Measurements from ENCODE around the gene GATA6.

Gene GATA6

DNA sequence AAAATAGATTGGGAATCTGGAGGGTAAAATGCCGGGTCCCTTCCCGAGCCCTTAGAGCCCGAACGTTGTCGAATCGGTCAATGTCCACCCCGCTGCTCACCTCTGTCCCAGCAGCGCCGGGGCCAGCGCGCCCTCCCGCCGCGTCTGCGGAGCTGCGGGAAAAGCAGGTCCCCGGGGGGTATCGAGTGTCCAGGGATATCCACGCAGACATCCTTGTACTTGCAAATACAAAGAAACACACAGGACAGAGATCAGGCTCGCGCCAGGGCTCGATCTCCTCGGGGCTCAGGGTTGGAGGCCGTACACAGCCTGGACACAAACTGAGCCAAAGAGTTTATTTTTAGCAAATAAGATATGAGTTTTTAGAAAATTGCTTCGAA lies 2.3 kb upstream of the GATA6 start:
- DNase-seq = no peak

DNA sequence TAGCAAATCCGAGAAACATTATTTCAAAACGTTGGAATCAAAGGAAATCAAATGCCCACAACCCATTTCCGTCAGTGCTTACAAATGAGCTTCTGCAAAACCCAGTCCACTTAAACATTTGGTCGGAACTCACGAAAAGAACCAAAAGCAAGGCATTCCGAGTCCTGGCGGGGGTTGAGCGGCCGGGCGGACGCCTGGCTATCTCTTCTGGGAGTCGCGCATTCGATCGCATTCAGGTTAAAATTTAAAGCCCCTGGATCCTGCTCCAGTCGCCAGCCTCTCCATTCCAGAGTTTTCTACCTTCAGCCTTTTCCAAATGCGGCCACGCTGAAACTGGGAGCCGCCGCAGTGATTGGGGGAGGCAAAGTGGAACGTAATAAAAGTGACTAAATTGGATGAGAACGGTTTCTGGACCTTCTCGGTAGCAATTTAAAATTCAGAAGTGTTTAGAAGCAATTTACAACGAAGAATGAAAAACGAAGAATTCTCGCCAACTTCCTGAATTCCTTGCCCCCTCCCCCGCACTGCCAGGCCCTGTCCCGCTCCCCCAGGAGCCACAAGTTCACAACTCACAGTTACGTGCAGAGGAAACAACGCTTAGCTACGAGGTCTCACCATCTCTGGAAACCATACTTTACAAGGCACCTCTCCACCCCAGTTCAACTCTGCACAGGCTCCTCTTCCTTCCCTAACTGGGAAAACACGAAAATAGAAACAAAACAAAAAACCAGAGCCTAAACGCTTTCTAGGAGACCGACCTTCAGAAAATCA lies 1.7 kb upstream of the GATA6 start:
- DNase-seq = peak; percentile 53

DNA sequence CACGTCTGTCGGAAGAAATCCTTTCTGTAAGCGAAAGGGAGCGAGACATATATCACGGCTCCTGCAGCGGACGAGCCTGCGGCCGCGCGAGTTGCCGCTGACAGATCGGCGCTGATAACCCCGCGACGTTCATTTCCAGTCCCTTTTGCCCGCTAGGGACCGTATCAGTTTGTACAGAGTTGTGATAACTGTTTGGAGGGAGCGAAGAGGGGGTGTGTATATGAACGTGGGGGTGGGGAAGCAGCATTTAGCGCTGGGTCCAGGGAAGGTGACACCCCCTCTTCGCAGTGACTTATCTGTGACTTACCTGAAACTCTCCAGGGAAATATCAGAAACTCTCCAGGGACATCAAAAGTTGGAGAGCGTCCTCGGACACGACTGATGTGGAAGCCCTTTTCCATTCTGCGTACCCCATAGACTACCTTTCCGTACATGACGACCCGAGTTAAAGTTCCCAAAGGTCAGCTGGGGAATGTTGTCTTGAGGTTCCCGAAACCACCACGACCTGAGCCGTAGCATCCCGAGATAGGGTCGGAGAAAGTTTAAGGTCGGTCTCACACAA lies 948 bp upstream of the GATA6 start:
- DNase-seq = no peak

DNA sequence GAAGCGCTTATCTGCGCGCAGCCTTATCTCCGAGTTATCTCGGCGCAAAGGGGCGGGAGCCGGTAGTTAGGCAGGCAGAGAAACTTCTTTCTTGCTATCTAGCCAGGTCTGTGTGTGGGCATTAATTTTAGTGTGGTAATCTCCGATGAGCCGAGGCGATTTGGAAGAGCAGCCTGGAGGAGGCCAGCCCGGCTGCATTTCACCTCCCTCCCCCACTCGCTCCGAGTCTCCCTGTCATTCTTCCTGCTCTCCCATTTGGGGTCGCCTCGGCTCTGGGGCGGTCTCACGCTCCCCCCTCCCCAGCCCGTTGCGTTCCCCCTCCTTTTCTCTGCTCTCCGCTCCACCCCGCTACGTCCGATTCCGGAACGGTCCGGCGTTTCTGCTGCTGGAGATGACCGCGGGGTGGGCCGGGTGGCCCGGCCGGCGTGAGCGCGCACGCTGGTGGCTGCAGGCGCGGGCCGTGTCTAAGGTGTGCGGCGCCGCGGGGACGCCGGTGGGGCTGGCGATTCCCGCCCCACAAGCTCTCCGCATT lies 566 bp downstream of the GATA6 start:
- no peak for DNase-seq

DNA sequence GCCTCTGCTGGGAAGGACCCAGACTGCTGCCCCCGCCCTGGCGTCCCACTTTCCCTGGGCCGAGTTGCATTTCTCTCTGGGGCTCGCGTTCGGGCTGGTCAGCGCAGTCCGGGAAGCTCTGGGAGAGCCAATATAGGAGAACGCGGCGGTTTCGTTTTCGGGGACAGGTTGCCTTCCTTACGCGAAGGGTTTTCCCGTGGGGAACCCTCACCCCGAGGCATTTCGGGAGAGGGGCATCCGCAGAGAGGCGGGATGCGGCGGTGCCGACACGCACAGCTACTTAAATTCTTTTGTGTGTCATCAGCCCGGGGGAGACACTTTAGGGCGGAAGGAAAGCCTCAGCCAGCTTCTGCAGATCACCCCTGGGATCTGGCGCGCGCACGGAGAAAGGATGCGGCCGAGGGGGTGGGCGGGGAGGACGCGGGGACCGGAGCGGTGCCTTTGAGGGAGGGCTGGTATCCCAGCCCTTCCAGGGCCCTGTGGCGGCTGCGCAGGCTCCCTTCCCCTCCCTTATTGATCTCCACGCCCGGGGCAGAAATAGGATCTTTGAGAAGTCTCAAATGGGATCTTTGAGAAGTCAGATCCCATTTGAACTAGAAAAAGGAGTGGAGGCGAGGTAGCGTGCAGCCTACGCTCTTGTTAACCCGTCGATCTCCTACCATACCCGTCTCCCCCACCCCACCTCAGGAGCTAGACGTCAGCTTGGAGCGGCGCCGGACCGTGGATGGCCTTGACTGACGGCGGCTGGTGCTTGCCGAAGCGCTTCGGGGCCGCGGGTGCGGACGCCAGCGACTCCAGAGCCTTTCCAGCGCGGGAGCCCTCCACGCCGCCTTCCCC lies 1.2 kb downstream of the GATA6 start:
- DNase-seq = peak; percentile 59

DNA sequence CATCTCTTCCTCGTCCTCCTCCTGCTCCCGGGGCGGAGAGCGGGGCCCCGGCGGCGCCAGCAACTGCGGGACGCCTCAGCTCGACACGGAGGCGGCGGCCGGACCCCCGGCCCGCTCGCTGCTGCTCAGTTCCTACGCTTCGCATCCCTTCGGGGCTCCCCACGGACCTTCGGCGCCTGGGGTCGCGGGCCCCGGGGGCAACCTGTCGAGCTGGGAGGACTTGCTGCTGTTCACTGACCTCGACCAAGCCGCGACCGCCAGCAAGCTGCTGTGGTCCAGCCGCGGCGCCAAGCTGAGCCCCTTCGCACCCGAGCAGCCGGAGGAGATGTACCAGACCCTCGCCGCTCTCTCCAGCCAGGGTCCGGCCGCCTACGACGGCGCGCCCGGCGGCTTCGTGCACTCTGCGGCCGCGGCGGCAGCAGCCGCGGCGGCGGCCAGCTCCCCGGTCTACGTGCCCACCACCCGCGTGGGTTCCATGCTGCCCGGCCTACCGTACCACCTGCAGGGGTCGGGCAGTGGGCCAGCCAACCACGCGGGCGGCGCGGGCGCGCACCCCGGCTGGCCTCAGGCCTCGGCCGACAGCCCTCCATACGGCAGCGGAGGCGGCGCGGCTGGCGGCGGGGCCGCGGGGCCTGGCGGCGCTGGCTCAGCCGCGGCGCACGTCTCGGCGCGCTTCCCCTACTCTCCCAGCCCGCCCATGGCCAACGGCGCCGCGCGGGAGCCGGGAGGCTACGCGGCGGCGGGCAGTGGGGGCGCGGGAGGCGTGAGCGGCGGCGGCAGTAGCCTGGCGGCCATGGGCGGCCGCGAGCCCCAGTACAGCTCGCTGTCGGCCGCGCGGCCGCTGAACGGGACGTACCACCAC lies 2.1 kb downstream of the GATA6 start:
- DNase-seq = no peak

DNA sequence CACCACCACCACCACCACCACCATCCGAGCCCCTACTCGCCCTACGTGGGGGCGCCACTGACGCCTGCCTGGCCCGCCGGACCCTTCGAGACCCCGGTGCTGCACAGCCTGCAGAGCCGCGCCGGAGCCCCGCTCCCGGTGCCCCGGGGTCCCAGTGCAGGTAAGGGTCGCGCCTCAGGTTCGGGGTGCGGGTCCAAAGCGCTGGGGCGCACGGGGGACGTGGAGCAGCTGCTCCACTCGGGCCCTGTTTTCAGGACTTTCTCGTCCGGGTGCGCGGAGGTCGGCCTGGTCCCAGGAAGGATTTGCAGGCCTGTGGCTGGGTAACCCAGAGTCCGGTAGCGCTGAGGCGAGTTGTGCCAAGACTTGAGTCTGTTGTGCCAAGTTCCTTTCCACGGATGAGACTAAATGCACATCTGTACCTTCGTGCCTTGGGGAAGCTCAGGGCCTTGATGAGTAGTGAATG lies 2.8 kb downstream of the GATA6 start:
- DNase-seq = no peak

DNA sequence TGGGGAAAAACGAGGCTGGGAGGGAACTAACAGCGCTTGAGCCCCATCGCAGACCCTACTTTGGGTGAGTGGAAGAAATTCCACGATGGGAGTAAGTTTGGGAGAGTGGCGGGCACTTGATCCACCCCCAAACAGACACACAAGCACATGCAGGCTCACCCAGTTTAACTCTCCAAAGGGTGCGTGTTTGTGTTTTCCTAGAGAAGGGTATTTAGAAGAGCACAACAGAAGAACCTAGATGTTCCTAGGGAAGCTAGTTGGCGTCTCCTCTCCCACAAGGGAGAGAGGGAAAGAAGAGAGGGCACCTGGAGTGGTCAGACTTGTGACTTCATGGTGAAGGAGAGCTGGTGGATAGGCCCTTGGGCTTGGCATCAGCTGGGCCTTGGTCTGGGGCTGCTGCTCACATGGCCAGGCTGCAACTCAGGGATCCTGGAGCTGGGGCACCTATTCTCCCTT lies 3.2 kb downstream of the GATA6 start:
- no peak for DNase-seq

DNA sequence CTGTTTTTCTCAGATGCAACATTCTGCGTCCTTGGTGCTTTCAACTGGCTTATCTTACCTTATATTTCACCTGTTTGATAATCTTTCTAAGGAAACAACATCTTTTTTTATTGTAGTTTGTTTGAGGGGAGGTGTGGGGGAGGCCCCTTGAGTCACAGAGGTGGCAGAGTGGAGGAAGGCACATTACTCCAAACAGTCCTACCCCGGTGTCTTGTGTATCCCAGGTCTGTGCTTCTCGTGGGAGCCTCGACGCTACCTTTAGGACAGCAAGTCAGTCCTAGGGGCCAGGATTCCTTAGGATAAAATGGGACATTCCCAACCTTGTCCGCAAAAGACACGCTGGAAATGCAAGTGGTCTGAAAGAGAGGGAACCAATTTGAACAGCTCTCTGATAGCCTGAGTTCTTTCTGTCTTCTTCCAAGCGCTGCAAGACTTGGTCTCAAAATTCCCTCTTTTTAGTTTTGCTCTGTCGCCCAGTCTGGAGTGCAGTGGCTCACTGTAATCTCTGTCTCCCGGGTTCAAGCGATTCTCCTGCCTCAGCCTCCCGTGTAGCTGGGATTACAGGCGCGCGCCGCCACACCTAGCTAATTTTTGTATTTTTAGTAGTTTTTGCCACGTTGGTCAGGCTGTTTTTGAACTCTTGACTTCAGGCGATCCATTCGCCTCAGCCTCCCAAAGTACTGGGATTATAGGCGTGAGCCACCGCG lies 4.0 kb downstream of the GATA6 start:
- no peak for DNase-seq

DNA sequence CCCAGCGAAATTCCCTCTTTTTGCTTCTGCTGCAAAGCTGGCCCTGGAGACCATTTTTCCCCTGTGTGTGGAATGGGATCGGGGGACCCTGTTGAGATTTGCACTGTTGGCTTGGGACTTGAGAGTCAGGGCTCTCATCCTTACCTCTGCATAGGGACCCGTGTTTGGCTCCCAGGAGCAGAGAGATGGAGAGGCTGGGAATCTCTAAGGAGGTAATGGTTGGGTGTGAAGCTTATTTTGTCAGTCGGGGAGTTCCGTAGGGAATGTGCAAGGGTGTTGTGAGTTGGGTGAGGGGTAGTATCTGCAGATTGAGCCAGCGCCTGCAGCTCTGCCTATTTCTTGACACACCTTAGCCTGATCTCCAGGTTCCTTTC lies 4.5 kb downstream of the GATA6 start:
- DNase-seq = no peak

DNA sequence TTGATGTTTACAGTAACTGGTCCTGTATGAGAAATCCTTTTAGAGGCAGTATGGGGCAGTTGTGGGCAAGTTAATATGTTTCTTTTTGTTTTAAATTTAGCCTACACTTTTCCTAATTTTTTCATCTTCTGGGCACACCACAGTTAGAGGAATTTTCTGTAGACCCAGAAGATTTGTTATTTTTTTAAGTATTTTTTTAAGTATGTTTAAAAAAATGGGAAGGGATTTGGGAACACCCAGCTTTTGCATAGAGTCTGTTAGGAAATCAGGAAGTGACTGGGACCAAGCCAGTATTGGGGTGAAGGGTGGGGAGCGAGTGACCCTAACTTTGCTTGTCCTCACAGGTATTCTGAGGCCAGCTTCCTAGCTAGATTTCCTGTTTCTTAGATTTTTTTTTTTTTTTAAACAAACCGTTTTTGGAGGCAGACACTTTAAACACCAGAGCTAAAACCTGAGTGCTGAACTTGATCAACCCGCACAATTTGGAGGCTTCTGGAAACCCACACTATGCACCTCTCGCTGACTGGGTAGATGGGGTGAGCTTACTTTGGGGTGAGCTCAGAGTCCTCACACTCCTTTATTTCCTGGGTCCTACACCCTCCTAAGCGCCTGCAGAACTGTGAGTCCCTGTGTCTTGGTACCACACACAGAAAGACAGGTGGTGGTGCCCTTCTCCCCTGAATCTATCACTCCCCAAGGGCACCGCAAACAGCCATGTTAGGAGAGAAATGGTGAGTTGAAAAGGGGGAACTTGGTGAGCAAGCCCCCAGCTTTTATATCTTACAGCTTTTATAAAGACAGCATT lies 5.2 kb downstream of the GATA6 start:
- DNase-seq = no peak

DNA sequence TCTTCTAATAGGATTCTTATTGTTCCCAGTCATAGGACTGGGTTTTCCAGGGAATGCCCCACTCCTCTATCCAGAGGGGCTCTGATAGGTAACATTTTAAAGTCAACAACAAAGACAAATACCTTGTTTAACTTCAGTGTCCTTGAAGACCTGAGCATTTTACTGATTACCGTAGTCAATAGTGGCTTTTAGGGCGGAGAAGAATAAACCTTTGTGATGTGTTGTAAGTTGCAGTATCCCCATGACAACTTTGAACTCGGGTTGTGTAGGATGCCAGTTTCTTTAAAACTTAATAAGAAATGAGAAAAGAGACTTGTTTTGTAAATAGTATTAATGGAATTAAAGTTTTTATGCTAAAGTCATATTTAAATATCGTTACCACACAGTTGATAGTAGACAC lies 6.0 kb downstream of the GATA6 start:
- DNase-seq = no peak

DNA sequence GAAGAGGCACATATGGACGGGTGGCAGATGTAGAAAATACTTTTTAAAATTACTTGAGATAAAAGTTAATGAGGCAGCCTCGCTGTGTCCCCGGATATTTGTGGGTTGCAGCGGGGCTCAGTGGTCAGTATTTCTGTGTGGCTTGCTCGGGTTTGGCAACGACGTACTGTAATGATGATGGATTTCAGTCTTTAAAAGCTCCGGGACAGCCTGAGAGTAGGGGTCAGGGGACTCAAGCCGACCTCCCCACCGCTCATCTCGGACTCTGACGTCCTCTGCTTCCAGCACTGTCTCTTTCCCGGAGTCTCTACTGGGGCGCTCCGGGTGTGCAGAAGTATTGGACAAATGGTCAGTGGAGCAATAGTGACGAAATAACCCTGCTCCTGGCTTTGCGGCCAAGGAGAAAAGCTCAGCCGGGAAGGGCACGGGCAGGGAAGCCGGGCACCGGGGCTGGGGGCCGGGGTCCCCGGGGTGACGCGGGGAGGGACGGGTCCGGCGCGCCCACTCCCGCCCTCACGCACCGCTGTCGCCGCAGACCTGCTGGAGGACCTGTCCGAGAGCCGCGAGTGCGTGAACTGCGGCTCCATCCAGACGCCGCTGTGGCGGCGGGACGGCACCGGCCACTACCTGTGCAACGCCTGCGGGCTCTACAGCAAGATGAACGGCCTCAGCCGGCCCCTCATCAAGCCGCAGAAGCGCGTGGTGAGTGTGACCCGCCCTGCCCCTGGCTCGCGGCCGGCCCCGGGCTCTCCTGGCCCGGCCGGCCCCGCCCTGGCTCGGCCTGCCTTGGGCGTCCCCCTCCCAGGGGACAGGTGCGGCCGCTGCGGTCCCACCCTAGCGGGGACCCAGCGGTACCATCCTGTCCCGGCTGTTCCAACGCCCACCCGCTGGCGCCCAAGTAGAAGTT lies 7.3 kb downstream of the GATA6 start:
- DNase-seq = no peak

DNA sequence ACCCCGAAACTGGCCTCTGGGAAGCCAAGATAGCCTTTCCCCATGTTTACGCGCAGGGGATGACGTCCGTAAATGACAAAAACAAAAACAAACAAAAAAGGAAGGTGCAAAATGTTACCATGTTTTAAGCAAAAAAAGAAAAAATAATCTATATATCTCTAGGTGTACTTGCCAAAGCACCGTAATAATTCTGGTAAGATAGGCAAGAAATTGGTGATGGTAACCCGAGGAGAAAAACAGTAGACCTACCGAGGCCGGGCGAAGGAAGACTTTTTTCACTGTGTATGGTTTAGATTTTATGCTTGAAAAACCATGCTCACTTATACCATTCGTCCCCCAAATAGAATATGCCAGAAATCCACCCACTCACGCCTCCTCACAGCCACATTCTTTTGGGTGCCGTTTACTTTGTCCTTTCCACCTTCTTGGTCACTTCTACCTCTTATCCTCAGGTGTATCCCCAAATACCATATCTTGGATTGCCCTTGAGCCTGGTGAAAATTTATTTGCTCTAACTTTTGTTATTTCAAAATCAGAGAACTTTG lies 8.0 kb downstream of the GATA6 start:
- no peak for DNase-seq

DNA sequence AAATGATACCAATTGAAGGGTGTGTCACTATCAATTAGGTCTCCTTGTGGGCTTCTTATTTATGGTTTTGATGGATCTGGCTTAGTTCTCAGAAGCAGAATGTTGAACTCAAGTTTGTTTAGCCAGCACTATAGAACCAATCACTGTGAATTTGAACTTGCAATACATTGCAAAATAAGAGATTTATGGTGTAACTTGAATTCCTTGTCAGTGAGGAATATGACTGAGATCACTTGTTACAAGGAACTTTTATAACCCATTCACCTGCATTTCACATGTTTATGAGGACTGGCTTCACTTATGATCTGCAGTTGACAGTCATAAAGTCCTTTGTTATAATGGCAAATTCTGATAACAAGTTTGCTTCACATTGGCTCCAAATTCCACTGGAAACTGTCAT lies 9.8 kb downstream of the GATA6 start:
- no peak for DNase-seq

DNA sequence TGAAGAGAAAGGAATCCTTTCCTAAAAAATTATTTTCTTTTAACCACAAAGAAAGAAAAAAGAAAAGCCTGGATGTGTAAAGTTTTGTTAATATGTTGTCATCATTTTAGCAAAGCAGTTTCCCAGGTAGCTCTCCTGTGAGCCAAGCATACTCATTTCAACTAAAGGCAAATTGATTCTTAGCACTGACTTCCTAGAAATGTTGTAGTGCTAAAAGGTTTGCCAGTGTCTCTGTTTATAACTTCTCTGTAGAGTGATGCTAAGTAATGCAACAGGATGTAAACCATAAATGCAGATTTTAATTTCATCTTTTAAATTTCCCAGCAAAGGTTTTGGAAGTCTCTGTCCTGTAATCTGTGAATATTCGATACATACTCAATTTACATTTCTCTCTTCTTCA lies 10.2 kb downstream of the GATA6 start:
- no peak for DNase-seq

DNA sequence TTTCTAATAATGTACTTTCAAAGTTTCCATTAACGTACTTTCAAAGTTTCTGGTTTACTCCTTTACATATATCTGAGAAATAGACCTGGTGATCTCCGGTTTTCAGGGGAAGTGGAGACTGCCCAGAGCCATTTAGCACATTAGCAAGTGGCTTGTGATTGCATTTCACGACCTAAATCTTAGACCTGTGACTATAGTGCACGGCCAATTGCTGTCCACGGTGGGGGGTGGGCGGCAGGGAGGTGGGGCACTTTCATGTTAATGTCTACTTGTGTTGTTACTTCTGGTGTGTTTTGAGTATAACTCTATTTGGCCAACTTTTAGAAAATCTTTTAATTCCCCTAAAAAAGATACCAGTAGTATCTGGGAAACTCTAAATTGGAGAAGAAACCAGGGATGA lies 11.3 kb downstream of the GATA6 start:
- no peak for DNase-seq

DNA sequence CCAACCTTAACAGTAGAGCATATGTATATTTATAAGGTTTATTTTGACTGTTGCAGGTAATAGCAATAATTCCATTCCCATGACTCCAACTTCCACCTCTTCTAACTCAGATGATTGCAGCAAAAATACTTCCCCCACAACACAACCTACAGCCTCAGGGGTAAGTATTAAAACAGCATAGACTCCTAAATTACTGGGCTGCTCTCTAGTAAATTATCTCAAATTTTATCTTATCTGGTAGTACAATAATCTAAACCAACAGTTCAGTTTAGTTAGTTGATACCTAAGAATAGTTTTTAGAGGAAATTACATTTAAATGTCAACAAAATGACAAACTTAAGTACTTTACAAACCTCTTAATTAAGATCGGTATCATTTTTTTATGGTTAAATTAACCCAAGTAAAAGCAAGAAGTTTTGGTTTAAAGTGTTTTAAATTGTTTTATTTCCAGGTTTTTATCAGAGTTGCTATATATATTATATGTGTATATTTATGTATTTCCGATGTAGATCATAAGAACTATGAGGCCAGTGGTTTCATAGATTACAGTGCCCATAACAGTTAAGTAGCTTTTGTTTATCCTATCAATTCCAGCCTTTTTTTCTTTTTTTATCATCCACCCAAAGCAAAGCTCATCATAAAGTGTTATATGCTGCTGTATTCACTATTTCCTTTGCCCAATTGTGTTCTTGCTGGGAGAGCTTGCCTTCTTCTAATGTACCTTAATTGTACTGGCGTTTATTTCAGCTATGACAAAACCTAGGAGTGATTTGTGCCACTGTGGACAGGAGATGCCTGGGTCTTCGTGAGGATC lies 13.7 kb downstream of the GATA6 start:
- no peak for DNase-seq

DNA sequence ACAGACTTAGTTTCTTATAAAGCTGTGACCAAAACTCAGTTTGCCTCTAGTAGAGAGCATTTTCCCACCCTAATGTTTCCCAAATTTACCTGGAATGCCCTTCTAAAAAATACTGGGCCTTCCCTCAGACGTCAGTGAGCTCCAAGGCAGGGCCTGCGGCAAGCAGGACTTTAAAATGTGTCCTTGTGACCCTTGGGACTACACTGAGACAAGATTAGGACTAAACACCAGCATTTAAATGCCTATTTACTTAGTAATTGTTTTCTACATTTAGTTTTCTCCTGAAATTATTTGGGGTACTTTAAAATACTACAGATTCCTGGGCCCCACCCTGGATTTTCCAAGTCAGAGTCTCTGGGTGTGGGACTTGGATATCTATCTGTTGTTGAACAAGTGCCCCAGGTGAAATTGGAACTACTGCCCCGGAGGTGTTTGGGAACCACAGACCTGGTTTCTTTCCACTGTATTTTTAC lies 14.3 kb downstream of the GATA6 start:
- no peak for DNase-seq

All from femur (tissue), 1 donor.